ENCODE data around the gene SPATA31D4. TPM values are rescaled to one million over a fixed set of nuclear protein-coding genes. Genes with fewer than 3 reads are reported as not detected.
"Not testable (repeated sequence)": the region's sequence is repeated elsewhere in the genome, so short reads cannot be mapped to it uniquely, and the experiment has no call there.

Gene SPATA31D4
- not detected for total RNA-seq
- long read RNA-seq: 0 reads

DNA sequence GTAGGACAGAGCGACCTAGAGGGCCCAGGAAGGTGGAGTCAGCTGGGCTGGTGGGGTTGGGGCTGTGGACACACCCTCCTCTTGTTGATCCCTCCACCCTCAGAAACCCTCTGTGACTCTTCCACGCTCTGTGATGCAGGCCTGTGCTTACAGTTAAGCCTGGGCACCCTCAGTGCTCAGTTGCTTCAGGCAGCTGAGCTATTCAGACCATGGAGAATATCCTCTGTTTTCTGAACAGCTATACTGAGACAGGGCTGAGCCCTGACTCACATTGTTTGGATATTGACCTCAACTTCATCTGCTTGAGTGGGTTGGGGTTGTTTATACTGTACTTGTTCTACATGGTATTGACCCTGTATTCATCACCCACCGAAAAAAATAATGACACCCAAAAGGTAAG is at the start of gene SPATA31D4:
Gene SPATA31D4, plus strand, starts transcription at position 124 of the 400 bp plus-strand sequence. Its CDS starts 86 bp downstream, at position 210.
- ATAC-seq; DNase-seq (ENCODE audit: missing footprints); intact Hi-C loops (cut with DNase I): not testable (repeated sequence)

DNA sequence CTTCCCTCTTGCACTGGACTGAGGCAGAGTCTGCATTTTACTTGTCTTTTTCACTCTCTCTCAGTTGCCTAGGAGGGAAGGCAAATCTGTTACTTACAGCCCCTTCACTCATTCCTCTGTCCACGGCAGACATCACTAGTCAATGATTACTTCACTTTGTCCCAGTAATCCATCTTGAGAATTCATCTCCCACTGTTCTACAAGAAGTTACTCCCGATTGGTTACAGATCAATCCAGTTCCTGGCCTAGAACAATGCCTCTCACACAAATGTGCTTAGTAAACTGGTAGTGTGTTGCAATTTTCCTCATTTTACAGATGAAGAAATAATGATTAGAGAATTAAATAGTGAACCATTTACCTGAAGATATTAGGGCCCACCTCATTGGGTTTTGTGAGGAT is 49.7 kb upstream of the SPATA31D4 start:
- intact Hi-C loops (cut with DNase I): no loop called here
- DNase-seq (ENCODE audit: missing footprints) (no peak), ATAC-seq (no peak)

DNA sequence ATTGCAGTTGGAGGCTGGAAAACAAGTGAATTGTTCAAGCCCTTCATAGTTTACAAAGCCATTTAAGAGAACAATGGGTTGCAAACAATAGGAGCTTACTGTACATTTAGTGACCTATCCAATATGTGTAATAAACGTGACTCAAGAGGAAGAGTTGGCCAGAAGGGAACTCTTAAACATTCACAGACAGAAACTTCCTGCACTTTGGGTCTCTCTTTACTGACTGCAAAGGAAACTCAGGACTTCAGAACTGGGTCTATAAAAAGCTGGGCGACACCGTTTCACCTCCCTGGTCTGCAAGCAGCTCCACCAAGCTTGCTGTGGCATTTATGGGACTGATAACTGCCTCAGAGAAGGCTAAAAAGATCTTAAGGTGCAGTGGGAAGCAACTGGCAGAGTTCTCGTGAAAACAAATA is 48.7 kb upstream of the SPATA31D4 start:
- no peak for DNase-seq (ENCODE audit: missing footprints)
- intact Hi-C loops (cut with DNase I): no loop called here
- ATAC-seq: no peak

DNA sequence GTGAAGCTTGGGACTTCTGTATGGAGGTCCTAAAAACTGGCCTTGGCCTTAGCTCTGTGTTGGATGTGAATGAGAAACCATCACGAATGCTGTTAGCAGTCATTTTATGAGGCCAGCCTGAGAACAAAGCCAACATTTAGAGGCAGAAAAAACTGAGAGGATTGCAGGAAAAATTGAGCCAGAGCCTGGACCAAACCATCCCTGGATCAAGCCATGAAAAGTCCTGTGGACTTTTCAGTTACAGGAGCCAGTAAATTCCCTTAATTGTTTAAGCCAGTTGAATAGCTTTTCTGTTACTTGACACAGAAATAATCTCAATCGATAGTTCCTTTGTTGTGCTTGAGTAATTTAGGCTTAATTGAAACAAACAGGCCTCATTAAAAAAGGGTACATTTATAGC is 42.6 kb upstream of the SPATA31D4 start:
- intact Hi-C loops (cut with DNase I): no loop called here
- DNase-seq (ENCODE audit: missing footprints): no peak
- ATAC-seq: no peak

DNA sequence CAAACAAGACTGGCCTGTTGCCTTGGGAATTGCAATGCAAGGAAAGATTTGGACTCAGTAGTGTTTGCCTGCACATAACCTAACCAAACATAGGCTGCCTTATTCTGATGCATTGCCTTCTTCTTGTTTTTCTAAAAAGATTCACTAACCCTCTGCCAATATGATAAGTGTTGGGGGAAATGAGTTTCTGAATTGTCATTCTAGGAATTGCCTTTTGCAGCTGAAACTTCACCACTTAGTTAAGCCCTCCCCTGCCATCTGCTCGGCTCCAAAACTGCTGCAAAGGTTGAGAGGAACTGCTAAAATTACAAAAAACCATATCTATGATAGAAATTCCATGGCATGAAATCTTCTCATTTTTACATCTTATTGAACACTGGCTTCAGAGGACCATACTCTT is 41.6 kb upstream of the SPATA31D4 start:
- ATAC-seq (no peak), DNase-seq (ENCODE audit: missing footprints) (no peak)
- intact Hi-C loops (cut with DNase I): no loop called here

DNA sequence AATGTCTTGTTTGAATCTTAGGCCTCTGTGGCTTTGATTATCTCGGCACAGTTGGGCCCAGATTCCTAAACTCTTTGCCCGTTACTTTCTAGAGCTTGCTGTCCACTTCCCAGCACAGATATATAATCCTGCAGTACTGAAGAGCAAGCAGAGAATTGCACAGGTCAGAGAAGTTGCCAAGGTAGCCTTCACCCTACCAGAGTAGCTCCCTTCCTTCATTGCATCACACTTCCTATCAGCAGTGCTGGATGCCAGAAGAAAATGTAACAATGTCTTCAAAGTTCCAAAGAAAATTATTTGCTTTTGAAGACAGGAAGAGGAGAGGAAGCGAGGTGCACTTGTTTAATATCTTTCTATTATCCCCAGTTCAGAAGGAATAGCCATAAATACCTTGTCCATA is 38.1 kb upstream of the SPATA31D4 start:
- no peak for DNase-seq (ENCODE audit: missing footprints)
- no peak for ATAC-seq
- intact Hi-C loops (cut with DNase I): no loop called here

DNA sequence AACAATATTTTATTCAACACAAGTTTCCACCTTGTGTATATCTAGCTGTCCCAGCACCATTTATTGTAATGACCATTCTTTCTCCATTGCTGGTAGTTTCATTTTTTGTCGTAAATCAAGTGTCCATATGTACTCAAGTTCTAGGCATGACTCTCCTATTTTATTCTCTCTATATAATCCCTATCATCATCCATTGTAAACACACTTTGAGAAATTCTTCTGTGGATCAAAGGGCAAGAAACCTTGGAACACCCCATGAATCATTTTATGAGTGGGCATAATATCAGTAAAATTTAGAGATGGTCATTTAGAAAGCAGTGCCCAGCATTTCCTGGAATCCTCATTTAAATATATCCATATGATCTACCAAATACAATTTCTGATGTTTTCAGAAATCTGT is 35.8 kb upstream of the SPATA31D4 start:
- ATAC-seq (no peak), DNase-seq (ENCODE audit: missing footprints) (no peak)
- intact Hi-C loops (cut with DNase I): no loop called here

DNA sequence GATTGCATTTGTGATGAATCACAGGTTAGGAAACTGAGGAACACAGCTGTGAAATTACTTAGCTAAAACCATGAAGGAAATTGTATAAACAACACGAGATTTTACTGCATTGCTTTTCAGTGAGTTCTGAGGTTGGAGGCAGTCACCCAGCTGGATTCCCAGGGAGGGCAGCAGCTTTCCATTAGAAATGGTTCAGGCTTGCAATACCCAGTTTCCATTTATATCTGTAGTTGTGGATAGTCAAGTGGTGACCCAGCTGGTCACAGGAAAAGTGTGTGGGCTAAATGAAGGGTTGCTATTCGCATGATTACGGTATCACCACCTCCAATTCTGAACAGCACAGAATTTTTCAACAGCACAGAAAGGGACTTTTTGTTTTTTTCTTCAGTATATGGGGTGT is 34.3 kb upstream of the SPATA31D4 start:
- no peak for DNase-seq (ENCODE audit: missing footprints)
- intact Hi-C loops (cut with DNase I): no loop called here
- ATAC-seq: no peak

DNA sequence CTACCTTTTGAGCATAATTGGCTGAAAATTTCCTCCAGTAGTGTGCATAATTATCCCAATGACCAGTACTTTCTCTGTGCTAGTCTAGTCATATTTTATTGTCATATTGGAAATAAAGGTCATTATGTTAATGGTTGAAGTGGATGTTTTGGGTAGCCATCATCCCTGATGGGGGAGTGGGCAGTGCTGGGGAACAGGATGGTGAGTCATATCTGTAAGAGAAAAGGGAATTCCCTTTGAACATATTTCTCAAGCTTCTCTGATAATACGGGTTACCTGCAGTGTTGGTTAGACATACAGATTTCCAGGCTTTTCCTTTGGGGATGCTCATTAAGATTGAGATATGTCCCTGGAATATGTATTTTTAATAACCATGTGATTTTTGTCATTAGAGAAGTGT is 33.3 kb upstream of the SPATA31D4 start:
- intact Hi-C loops (cut with DNase I): no loop called here
- ATAC-seq: no peak
- no peak for DNase-seq (ENCODE audit: missing footprints)

DNA sequence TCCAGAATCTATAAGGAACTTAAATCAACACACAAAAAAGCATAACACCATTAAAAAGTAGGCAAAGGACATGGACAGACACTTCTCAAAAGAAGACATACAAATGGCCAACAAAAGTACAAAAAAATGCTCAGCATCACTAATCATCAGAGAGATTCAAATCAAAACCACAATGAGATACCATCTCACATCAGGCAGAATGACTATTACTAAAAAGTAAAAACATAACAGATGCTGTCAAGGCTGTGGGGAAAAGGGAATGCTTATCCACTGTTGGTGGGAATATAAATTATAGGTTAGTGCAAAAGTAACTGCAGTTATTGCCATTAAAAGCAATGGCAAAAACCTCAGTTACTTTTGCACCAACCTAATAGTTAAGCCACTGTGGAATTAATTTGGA is 32.2 kb upstream of the SPATA31D4 start:
- DNase-seq (ENCODE audit: missing footprints) (no peak), ATAC-seq (no peak)
- intact Hi-C loops (cut with DNase I): no loop called here

DNA sequence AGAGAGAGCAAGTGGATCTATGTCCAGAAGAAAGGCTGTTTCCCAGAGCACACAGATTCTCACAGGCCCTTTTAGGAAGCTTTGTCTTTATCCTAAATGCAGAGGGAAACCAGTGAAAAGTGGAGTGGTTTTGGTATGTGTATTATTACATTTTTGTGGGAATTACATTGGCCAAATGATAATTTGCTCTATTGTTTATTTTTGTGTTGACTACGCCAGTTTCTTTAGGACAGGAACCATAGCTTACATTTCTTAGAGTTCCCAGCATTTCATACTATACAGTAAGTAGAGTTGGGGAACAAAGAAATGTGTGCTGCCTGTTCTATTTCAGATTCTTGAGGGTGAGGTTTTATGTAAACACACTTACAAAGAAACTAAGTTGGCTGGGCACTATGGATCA is 29.4 kb upstream of the SPATA31D4 start:
- no peak for ATAC-seq
- intact Hi-C loops (cut with DNase I): no loop called here
- DNase-seq (ENCODE audit: missing footprints): no peak

DNA sequence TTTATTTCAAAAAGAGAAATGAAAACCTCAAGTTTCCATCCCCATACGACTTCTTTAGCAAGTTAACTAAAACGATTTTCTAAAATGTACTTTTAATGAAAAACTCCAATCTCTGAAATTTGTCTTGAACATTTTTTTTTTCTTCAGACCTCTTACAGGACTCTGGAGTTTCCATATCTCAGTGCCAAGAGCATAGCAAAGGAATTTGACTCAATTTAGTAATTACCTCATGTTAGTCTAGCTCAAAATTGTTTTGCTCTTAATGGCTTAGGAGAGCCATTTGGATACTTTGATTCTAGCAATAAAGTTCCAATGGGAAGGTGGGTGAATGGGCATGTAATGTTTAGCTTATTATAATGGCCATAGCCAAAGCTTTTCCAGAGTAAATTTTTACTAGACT is 26.0 kb upstream of the SPATA31D4 start:
- intact Hi-C loops (cut with DNase I): no loop called here
- no peak for ATAC-seq
- no peak for DNase-seq (ENCODE audit: missing footprints)

DNA sequence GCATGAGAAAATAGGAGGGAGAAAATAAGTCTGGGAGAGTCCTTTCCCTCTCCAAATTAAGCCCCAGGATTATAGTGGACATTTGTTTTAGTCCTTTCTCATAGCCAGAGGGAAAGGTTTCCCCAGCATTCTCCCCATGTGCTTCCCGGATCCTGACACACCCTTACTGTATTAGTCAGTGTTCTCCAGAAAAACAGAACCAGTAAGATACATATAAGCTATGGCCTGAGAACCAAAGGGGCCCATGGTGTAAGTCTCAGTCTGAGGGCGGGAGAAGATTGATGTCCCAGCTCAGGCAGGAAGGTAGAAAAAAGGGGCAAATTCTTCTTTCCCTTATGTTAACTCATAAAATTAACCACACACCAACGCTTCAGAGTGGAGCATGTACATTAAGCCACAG is 25.6 kb upstream of the SPATA31D4 start:
- no peak for ATAC-seq
- no peak for DNase-seq (ENCODE audit: missing footprints)
- intact Hi-C loops (cut with DNase I): no loop called here

DNA sequence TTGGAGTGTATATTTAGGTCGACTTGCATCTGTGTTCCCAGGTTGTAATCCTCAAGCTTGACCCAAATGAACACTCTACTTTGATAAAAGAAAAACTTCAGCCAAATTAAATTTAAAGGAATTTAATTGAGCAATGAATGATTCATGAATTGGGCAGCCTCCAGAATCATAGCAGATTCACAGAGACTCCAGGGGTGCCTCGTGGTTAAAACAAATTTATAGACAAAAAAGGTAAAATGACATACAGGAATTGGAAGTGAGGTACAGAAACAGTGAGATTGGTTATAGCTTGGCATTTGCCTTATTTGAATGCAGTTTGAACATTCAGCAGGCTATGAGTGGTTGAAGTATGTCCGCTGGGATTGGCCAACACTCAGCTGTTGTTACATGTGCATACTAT is 21.6 kb upstream of the SPATA31D4 start:
- intact Hi-C loops (cut with DNase I): no loop called here
- DNase-seq (ENCODE audit: missing footprints) (no peak), ATAC-seq (no peak)

DNA sequence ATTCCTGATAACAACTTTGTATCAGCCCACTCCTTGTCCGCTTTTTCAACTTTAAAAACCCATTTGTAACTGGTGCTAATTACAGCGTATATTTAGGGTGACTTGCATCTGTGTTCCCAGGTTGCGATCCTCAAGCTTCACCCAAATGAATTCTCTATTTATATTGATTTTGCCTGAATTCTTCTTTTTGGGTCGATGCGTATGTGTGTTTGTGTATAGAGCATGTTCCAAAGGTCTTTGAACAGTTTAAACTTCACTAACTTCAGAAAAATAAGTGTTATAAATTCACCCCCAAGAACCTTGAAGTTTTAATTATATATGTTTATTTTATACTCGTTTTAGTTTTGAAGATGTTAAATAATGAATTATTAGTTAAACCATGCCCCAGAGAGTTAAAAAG is 16.1 kb upstream of the SPATA31D4 start:
- intact Hi-C loops (cut with DNase I): no loop called here
- DNase-seq (ENCODE audit: missing footprints) (no peak), ATAC-seq (no peak)

DNA sequence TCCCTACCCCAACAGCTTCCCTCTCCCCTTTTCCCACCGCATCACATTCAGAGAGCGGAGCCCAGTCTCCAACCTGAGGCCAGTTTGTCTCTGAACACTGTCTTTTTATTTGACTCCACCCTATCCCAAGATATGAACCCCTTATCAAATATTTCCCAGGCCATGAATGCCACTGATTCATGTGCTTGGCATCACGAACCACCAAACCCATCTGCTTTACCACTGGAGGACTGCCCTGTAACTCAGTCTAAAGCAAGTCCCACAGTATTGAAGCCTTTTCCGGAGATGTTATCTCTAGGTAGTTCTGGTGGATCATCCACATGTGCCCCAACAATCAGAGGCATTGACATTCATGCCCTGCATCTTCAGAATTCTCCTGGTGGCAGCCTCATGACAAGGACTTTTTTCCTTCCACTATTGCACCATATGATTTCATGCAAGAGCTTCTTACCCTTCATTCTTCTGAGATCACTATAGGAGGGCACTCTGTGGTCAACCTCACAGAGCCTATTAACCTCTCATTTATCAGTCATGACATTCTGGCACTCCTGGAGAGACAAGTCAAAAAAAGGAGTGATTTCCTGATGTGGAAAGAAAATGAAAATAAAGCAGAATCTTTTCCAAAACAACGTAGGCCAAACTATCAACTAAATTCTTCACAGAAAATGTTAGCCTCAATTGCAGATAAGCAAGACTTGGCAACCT is 12.3 kb upstream of the SPATA31D4 start:
- intact Hi-C loops (cut with DNase I): no loop called here
- ATAC-seq: no peak
- no peak for DNase-seq (ENCODE audit: missing footprints)

DNA sequence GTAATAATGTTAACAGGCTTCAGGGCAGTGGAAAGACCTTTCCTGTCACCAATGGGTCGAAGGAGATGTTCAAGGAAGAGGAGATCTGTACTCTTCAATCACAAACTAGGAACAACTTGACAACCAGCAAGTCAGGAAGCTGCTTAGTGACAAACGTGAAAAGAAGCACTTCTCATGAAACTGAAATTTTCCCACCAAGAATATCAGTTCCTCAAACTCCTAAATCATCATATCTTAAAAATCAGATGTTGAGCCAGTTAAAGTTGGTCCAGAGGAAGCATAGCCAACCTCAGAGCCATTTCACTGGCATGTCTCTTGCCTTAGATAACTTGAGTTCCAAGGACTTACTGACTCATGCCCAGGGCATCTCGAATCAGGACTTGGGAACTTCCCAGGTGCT is 9.7 kb upstream of the SPATA31D4 start:
- intact Hi-C loops (cut with DNase I); DNase-seq (ENCODE audit: missing footprints): not testable (repeated sequence)

DNA sequence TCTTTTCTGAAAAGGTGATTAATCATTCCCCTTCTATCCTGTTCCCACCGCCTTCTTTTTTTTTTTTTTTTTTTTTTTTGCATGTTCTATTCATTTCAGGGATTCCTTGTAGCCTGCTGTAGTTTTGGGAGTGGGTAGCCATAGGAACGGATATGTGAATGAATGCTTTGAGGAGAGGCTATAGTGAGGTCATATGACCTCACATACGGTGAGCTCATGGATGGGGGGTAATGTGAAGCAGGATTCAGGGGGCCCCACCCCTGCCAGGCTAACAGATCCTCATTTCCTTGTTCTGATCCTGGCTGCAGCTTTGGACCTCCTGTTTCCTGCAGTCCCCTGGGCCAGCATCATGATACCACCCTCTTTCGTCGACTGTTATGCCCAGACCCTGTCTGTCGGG is 1.9 kb downstream of the SPATA31D4 start:
- DNase-seq (ENCODE audit: missing footprints); intact Hi-C loops (cut with DNase I); ATAC-seq: not testable (repeated sequence)

More for the DNA sequence above, 9.7 kb upstream of the SPATA31D4 start:
- ATAC-seq: not testable (repeated sequence)

DNA sequence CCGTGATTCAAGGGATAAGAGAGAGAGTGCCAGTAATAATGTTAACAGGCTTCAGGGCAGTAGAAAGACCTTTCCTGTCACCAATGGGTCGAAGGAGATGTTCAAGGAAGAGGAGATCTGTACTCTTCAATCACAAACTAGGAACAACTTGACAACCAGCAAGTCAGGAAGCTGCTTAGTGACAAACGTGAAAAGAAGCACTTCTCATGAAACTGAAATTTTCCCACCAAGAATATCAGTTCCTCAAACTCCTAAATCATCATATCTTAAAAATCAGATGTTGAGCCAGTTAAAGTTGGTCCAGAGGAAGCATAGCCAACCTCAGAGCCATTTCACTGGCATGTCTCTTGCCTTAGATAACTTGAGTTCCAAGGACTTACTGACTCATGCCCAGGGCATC is 5.3 kb downstream of the SPATA31D4 start:
- intact Hi-C loops (cut with DNase I); ATAC-seq; DNase-seq (ENCODE audit: missing footprints): not testable (repeated sequence)

DNA sequence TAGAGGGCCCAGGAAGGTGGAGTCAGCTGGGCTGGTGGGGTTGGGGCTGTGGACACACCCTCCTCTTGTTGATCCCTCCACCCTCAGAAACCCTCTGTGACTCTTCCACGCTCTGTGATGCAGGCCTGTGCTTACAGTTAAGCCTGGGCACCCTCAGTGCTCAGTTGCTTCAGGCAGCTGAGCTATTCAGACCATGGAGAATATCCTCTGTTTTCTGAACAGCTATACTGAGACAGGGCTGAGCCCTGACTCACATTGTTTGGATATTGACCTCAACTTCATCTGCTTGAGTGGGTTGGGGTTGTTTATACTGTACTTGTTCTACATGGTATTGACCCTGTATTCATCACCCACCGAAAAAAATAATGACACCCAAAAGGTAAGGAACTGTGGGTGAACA is 15.2 kb downstream of the SPATA31D4 start, which contains the start of gene SPATA31D3:
Gene SPATA31D3, plus strand, starts transcription at position 108 of the 400 bp plus-strand sequence. Its CDS starts 86 bp downstream, at position 194.
- intact Hi-C loops (cut with DNase I); DNase-seq (ENCODE audit: missing footprints); ATAC-seq: not testable (repeated sequence)

DNA sequence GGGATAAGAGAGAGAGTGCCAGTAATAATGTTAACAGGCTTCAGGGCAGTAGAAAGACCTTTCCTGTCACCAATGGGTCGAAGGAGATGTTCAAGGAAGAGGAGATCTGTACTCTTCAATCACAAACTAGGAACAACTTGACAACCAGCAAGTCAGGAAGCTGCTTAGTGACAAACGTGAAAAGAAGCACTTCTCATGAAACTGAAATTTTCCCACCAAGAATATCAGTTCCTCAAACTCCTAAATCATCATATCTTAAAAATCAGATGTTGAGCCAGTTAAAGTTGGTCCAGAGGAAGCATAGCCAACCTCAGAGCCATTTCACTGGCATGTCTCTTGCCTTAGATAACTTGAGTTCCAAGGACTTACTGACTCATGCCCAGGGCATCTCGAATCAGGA is 20.4 kb downstream of the SPATA31D4 start:
- intact Hi-C loops (cut with DNase I); ATAC-seq; DNase-seq (ENCODE audit: missing footprints): not testable (repeated sequence)

Data from Right ventricle myocardium inferior (tissue), 1 donor.